ENCODE results near the gene HOXC12. TPM values are rescaled to one million over a fixed set of nuclear protein-coding genes. Genes with fewer than 3 reads are reported as not detected.

The HOXC12 gene
- total RNA-seq, 1 donor from 2014 or later, result not detected

- Histone ChIP-seq H3K27me3 (peaks cover 99% of the 10 kb centered on the region), H3K9me3 (no peaks in the 10 kb centered on the region), H3K36me3 (no peaks in the 10 kb centered on the region), H3K27ac (no peak overlapping the region), H3K4me1 (peaks cover 17% of the 10 kb centered on the region), H3K4me3 (no peak overlapping the region)
- no peak for DNase-seq
- intact Hi-C loops (cut with DNase I), result no loop called here
- ATAC-seq, result no peak
- no peak for TF ChIP-seq CTCF (IDR thresholded peaks at IDR 0.05)
These were observed 20.4 kb downstream of the HOXC12 start for GRCh38 chr12:53975064-53975471.

DNA sequence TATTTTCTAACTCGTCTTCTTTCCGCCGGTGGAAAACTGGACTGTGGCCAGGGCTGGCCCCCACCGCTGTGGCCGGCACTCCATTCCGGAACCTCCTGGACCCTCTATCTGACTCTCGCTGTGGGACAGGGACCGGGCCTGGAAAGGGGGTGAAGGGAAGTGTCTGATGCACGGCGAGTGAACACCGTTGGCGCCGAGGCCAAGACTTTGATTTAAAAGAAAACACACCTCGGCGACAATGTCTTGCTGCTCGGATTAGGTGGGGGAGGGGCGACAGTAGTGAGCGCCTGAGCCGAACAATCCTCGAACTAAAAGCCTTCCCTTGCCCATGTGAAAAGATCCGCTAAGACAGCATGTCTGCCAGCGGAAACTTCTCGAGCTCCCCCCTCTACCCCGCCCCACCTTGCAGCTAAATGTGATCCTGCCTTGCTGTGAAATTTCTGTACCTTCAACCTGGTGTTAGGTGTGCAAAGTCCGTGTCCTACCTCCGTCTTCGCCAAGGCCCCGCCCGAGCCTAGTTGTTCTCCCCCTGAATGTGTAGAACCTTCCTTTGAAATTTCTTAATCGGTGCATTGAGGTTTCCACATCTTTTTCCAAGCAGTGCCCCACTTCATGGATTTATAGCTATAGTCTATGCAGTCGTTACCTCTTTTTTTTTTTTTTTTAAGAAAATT lies 20.9 kb downstream of the HOXC12 start:
- Histone ChIP-seq H3K27me3 (peaks cover 99% of the 10 kb centered on the region), H3K9me3 (no peaks in the 10 kb centered on the region), H3K4me3 (no peak overlapping the region), H3K4me1 (peaks cover 17% of the 10 kb centered on the region), H3K27ac (no peak overlapping the region), H3K36me3 (no peaks in the 10 kb centered on the region)
- intact Hi-C loops (cut with DNase I), result no loop called here
- ATAC-seq (no peak), DNase-seq (no peak)
- TF ChIP-seq CTCF (IDR thresholded peaks at IDR 0.05), result no peak

DNA sequence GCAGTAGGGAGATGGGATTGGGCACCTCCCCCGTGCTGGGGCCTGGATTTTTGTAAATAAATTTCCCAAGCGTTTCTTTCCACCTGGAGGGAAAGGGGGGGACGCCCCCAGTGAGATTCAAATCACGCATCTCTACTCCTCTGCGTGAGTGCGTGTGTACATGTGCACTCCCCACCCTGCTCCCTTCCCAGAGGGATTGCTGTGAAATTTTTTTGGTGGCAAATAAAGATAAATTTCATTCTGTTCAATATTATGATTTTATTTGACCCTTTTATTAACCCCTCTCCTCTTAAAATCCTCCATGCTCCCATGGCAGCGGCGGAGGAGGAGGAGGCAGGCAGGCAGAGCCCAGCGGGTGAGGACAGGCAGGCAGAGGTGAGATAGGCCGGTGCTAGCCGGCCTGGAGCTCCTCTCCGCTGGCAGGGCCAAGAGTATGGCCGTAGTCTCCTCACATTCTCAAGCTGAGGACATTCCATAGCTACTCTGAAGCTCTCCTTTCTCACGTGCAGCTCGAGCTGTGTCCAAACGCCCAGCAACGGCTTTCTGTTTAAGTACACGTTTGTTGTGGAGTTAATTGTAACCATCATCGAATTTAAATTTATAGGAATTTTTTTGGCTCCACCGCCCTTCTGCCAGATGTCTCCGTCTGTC lies 21.6 kb downstream of the HOXC12 start:
- no peak for DNase-seq

DNA sequence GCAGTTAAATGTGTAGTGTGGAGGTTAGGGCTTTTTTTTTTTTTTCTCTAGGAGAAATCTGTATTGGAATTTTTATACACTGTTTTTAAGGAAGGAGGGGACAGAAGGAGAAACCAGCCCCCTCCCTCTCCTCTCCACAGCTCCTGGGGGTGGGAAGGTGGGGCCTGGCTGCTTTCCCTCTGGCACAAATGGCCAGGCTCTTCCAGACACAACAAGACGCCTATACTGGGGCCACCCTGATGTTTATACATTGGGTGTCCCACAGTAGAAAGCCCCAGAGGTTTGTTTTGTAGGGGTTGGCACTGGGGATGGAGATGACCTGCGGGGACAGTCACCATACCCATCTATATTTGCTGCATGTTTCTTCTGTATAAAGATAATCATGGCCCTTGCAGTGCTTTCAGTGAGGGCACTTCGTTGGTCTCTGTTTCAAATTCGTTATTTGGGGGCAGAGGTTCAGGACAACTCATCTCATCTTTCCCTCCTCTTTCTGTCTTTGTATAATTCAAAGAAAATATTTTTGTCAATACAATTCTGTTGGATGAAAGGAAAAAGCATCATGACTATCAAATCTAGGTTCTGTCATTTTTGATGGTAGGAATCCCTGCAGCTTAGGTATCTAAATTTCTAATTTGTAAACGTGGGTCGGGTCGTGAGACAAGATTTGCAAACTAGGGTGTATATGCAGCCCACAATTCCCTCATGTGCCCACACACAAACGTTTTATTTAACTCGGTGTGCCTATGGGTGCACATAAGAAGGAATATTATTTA lies 22.3 kb downstream of the HOXC12 start:
- Histone ChIP-seq H3K27me3 (peaks cover 99% of the 10 kb centered on the region), H3K27ac (no peak overlapping the region), H3K36me3 (no peaks in the 10 kb centered on the region), H3K9me3 (no peaks in the 10 kb centered on the region), H3K4me1 (peaks cover 17% of the 10 kb centered on the region), H3K4me3 (no peak overlapping the region)
- intact Hi-C loops (cut with DNase I), result no loop called here
- no peak for TF ChIP-seq CTCF (IDR thresholded peaks at IDR 0.05)
- no peak for DNase-seq
- ATAC-seq, result no peak

More for the DNA sequence above, 21.6 kb downstream of the HOXC12 start:
- Histone ChIP-seq H3K36me3 (no peaks in the 10 kb centered on the region), H3K27me3 (peaks cover 99% of the 10 kb centered on the region), H3K27ac (no peak overlapping the region), H3K9me3 (no peaks in the 10 kb centered on the region), H3K4me3 (no peak overlapping the region), H3K4me1 (peaks cover 17% of the 10 kb centered on the region)
- no peak for TF ChIP-seq CTCF (IDR thresholded peaks at IDR 0.05)
- ATAC-seq, result no peak
- intact Hi-C loops (cut with DNase I), result no loop called here

DNA sequence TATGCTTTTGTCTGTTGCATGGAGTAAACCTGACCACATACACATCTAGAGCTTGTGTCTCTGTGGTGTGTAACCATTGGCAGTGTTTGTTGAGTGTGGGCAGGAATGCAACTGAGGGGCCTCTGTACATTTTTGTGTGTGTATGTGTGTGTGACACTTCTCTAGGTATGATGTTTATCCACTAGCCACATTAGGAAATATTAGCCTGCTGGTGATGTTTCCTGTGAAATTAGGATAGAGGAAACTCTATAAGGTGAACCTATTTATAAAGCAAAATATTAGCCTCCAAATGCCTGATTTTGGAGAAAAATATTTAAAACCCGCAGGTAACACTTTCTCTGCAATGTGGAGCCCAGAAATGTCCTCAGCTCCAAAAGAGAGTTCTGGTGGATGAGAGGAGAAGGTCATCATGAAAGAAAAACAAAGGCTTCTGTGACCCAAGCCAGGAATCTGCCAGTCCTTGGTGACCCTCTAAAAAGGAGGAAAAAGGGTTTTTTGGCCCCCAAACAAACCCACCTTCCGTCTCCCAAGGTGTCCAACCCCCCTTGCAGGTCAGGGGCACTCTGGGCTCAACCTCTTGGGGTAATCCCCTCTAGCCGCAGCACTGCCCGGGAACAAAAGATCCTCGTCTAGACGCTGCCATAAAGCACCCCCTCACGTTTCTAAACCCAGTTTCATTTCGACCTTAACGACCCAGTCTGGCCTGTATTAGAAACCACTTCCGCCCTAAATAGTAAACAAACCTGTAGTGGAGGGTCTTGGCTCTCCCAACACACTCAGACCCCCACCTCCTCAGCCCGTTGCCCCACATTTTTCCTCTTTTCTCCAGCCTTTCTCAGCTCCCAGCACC lies 23.1 kb downstream of the HOXC12 start:
- intact Hi-C loops (cut with DNase I), result no loop called here
- ATAC-seq, result no peak
- H3K27ac ChIP-seq, result no peak overlapping the region

More for the DNA sequence above, 23.1 kb downstream of the HOXC12 start:
- Histone ChIP-seq H3K36me3 (no peaks in the 10 kb centered on the region), H3K4me3 (no peak overlapping the region), H3K4me1 (peaks cover 17% of the 10 kb centered on the region), H3K9me3 (no peaks in the 10 kb centered on the region), H3K27me3 (peaks cover 99% of the 10 kb centered on the region)
- DNase-seq, result no peak
- TF ChIP-seq CTCF (IDR thresholded peaks at IDR 0.05), result no peak
